ENCODE results near the gene MSANTD7.

MSANTD7 gene

DNA sequence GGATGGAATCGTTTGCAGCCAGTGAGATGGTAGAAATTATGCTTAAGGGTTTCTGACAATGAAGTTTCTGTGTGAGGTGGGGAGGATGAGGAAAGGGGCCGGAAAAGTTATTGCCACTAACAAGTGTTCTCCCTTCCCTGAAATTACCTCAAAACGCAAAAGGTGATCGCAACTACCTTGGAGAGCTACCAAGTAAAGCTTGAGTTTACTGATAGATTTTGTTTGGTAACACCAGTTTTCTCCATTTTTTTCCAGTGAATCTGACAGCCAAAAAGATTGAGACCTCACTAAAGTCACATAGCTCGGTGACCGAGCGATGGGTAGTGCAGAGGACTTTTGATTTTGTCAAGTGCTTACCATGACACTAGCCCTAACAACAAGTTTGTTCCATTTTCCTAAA is 42.1 kb downstream of the MSANTD7 start:
- DNase-seq (ENCODE audit: low read depth) = no peak

- DNase-seq (ENCODE audit: low read depth) = no peak
These were observed 46.0 kb downstream of the MSANTD7 start for GRCh38 chr10:14884082-14884481.
